Measurements from ENCODE around the gene COL5A3.

DNA sequence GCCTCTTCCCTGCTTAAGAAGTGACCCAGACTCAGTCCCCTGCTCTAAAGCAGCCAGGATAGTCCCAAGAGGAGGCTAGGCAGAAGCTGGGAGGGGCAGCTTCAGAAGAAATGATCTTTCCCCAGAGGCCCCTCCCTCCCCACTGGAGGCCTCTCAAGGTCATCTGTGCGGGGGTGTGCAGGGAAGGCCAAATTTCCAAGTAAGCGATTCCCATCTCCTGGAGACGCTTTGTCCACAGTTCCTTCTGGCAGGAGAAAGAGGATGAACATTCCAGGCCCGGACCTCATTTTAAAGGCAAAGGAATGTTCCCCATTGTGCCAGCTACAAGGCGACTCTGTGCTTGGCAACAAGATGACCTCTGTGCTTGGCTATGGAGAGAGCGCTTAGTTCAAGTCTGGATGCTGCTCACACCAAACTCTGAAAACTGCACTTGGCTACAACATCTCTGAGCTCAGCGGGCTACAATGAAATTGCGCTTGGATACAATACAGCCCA lies 23.5 kb downstream of the COL5A3 start:
- no peak for TF ChIP-seq YY1 (IDR thresholded peaks at IDR 0.05; ENCODE audit: low read depth)
- TF ChIP-seq, protein P1, sequence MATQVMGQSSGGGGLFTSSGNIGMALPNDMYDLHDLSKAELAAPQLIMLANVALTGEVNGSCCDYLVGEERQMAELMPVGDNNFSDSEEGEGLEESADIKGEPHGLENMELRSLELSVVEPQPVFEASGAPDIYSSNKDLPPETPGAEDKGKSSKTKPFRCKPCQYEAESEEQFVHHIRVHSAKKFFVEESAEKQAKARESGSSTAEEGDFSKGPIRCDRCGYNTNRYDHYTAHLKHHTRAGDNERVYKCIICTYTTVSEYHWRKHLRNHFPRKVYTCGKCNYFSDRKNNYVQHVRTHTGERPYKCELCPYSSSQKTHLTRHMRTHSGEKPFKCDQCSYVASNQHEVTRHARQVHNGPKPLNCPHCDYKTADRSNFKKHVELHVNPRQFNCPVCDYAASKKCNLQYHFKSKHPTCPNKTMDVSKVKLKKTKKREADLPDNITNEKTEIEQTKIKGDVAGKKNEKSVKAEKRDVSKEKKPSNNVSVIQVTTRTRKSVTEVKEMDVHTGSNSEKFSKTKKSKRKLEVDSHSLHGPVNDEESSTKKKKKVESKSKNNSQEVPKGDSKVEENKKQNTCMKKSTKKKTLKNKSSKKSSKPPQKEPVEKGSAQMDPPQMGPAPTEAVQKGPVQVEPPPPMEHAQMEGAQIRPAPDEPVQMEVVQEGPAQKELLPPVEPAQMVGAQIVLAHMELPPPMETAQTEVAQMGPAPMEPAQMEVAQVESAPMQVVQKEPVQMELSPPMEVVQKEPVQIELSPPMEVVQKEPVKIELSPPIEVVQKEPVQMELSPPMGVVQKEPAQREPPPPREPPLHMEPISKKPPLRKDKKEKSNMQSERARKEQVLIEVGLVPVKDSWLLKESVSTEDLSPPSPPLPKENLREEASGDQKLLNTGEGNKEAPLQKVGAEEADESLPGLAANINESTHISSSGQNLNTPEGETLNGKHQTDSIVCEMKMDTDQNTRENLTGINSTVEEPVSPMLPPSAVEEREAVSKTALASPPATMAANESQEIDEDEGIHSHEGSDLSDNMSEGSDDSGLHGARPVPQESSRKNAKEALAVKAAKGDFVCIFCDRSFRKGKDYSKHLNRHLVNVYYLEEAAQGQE (IDR thresholded peaks at IDR 0.05; ENCODE audit: low read depth), result no peak
- no peak for TF ChIP-seq TAF1 (IDR thresholded peaks at IDR 0.05; ENCODE audit: low read depth)
- no peak for TF ChIP-seq ZBTB7A (IDR thresholded peaks at IDR 0.05; ENCODE audit: low read depth)
- no peak for TF ChIP-seq EP300 (IDR thresholded peaks at IDR 0.05; ENCODE audit: borderline replicate concordance)
- no peak for TF ChIP-seq RAD21 (IDR thresholded peaks at IDR 0.05; ENCODE audit: low read depth)
- no peak for TF ChIP-seq NFIC (IDR thresholded peaks at IDR 0.05)
- TF ChIP-seq TCF12 (IDR thresholded peaks at IDR 0.05; ENCODE audit: low read depth), result no peak

Data from Ishikawa (cell line).